Psoas muscle (tissue), 8 donors: ENCODE results near the gene ELMO1. TPM values are rescaled to one million over a fixed set of nuclear protein-coding genes. Genes with fewer than 3 reads are reported as not detected.

ENCODE experiments used
- ATAC-seq, 4 donors: fragments of 200-7000 bp; cut with Tn5 transposase; one replicate each; pipeline ENCODE4 v1.9.1; 2020; ENCODE audit warnings: moderate library complexity in 3 of 4, mild to moderate bottlenecking in 2 of 4
- DNase-seq, 2 donors: peaks; one replicate each; pipeline ENCODE4 v3.0.0-alpha.2; 2020
- H3K27ac ChIP-seq: fragments of 200-600 bp; one replicate; pipeline ENCODE4 v1.8.0; 2022
- H3K27me3 ChIP-seq, 3 donors: fragments of 200-600 bp in 1 of 3; one replicate each; pipeline versions ENCODE4 v1.6.1 to v1.8.0; 2013 to 2022; ENCODE audit warnings: low read length in 2 of 3, mild to moderate bottlenecking in 2 of 3, moderate library complexity in 1 of 3; ENCODE audit not compliant: insufficient read depth in 3 of 3
- H3K36me3 ChIP-seq, 2 donors: fragments of 200-600 bp in 1 of 2; one replicate each; pipeline versions ENCODE4 v1.6.1 to v1.8.0; 2013 to 2022; ENCODE audit warnings: low read depth in 1 of 2, mild to moderate bottlenecking in 1 of 2, moderate library complexity in 1 of 2; ENCODE audit not compliant: insufficient read depth in 1 of 2
- H3K4me1 ChIP-seq: fragments of 200-600 bp; one replicate; pipeline ENCODE4 v1.8.0; 2022
- H3K4me3 ChIP-seq: fragments of 200-600 bp; one replicate; pipeline ENCODE4 v1.8.0; 2022; ENCODE audit warnings: mild to moderate bottlenecking
- H3K9me3 ChIP-seq: fragments of 200-600 bp; one replicate; pipeline ENCODE4 v1.8.0; 2022
- CTCF ChIP-seq: fragments of 200-600 bp; IDR thresholded peaks from one replicate; pipeline ENCODE4 v1.8.0; 2022; ENCODE audit warnings: antibody characterized with exemption
- WGBS, 3 donors: extraction: QIAGEN DNeasy Blood & Tissue Kit; methylation state at CpG; one replicate each; pipeline versions ENCODE4 v1.1.6 to v1.1.7; 2013; 5-methylcytosine and 5-hydroxymethylcytosine counted together
- intact Hi-C, 2 donors: fragments of 100-400 bp; cut with DNase I; formaldehyde crosslinking; loops; one replicate each; pipeline versions ENCODE4 v1.11.0 to v1.14.2; 2022
- long read RNA-seq, 2 donors: library from polyadenylated mRNA; unstranded; transcript quantifications; one replicate each; pipeline ENCODE4 v2.0.0, GENCODE V29; 2021
- polyA plus RNA-seq, 3 donors: library from polyadenylated mRNA; stranded (reverse); fragments of 200-250 nt; gene quantifications; one replicate each; pipeline ENCODE4 v1.2.3, GENCODE V29; 2013
- total RNA-seq, 4 donors: library from RNA; stranded (reverse); fragmentation: NEBNext Ultra II Directional in 2 of 4; extraction: Animal tissue kit (Norgen Biotek cat#: 25700) in 2 of 4; gene quantifications; one replicate each; pipeline versions ENCODE4 v1.2.1 to v1.2.4, GENCODE V29; 2021 to 2023
- donor health status: healthy with polysubstance abuse.
- donor health status: DM: no; HTN: no; CAD: no; lungs with moderate emphysema.
- donor health status: Bipolar disorder and iron deficiency.
- donor health status: healthy.
- donor health status: DM: yes; HTN: yes; CAD: no.
- donor health status: DM: no; HTN: no; CAD: no.
- donor health status: DM: no; HTN: no; CAD: no.
- donor health status: DM: yes; HTN: yes; CAD: no.

ELMO1 gene
- total RNA-seq (1 to 10 TPM; 6.9 to 8.1 (median 7.3) TPM), polyA plus RNA-seq (1 to 10 TPM; 2.8 to 5.6 (median 3.2) TPM)
- long read RNA-seq, donor 1 = 0 reads
- long read RNA-seq, donor 2, full-length matches to known transcripts = 1 of 5 reads
- long read RNA-seq, donor 2, partial matches to known transcripts = 1 of 5 reads
- long read RNA-seq, donor 2, other reads (novel, unspliced or antisense) = 3 of 5 reads

DNA sequence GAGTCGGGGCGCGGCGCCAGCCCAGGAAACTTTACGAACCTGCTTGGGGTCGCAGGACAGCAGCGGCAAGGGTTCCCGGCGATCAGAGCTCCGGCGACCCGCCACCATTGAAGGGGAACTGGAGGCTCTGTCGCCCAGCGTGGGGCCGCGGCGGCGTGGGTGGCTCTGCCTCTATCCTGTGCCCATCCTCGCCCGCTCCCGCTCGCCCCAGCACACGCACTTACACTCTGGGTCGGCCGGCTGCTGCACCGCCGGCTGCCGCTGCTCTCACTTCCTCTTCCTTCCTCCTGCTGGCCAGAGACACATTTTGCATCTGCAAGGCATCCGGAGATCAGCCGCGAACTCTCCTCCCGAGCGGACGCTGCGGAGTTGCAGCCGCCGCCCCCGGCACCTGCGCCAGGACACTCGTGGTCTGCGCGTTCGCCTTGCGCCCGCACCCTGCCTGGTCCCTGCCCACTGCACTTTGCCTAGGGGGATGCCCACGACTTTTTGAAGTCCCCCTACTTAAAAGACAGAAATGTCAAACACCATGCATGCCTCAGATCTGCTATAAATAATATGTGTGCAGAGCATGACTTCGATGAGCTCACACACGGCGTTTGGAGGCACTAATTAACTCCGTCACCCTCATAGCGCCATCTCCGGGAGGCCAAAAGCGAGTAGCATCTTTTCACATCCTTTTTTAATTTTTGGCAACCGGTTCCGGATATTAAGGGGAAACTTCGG, at the start of gene ELMO1:
ELMO1 (minus strand) TSS at position 229 of the 726 bp plus-strand sequence. CDS start 106,174 bp downstream, outside the sequence.
- ATAC-seq (peak; percentile 56 to 79 (median 74)), DNase-seq (peak; percentile 76 to 84)
- H3K27ac ChIP-seq = peak within 1 kb of the TSS; percentile 71
- H3K4me3 ChIP-seq = peak within 1 kb of the TSS; percentile 74
- 0 to 1% (median 1%) methylated on average over 44 to 56 of the region's 56 CpGs for WGBS, 3 donors
- intact Hi-C loops = loop anchor here in 1 of 2 donors (5.0 to 10.0 kb wide), 4 partner anchors 96 to 384 kb away; no protein-coding TSS in a partner anchor
- H3K27me3 ChIP-seq = peaks cover 0 to 20% (median 10%) of the 10 kb centered on the region in 3 donors
- TF ChIP-seq CTCF = peak; percentile 31
- no peaks in the 10 kb centered on the region for H3K9me3 ChIP-seq
- no peaks in the 10 kb centered on the region for H3K36me3 ChIP-seq
- H3K4me1 ChIP-seq = peaks cover 11% of the 10 kb centered on the region

- no peak for ATAC-seq
- no peaks in the 10 kb centered on the region for H3K27me3 ChIP-seq
- TF ChIP-seq CTCF = no peak
- H3K36me3 ChIP-seq = no peaks in the 10 kb centered on the region
- intact Hi-C loops = no loop called here
- H3K4me1 ChIP-seq = no peaks in the 10 kb centered on the region
- no peak overlapping the region for H3K27ac ChIP-seq
- H3K4me3 ChIP-seq = no peak overlapping the region
- DNase-seq = no peak
- WGBS, 3 donors = 83 to 88% (median 86%) methylated on average over 6 of the region's 6 CpGs
- no peaks in the 10 kb centered on the region for H3K9me3 ChIP-seq
These were observed 48.9 kb upstream of the ELMO1 start for GRCh38 chr7:37497576-37497975.

DNA sequence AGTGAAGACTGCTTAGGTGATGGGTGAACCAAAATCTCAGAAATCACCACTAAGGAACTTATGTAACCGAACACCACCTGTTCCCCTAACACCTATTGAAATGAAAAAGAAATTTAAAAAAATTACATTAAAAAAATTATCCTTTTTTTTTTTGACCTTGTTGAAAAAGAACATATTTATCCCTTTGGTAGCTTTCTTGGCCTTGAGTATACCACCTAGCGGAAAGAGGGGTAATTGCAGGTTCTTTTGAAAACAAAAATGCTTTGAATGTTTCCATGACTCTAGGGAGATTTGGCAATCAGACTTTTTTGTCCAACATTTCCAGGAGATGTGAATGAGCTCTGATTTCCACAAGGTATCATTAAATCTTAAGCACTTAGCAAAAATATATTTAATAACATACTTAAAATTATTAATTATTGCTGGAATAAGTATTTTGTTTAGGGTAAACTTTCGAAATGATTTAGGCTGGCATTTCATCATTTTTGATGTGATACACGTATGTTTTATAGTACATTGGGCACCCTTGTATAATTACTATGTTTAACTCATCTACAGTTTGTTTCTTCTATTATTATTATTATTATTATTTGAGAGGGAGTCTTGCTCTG, 47.0 kb upstream of the ELMO1 start:
- intact Hi-C loops = no loop called here
- 68 to 74% (median 72%) methylated on average over 4 of the region's 4 CpGs for WGBS, 3 donors
- Histone ChIP-seq H3K27ac (no peak overlapping the region), H3K27me3 (no peaks in the 10 kb centered on the region), H3K9me3 (no peaks in the 10 kb centered on the region), H3K36me3 (no peaks in the 10 kb centered on the region), H3K4me1 (no peaks in the 10 kb centered on the region), H3K4me3 (no peak overlapping the region)
- DNase-seq (no peak), ATAC-seq (no peak)
- TF ChIP-seq CTCF = peak; percentile 63

DNA sequence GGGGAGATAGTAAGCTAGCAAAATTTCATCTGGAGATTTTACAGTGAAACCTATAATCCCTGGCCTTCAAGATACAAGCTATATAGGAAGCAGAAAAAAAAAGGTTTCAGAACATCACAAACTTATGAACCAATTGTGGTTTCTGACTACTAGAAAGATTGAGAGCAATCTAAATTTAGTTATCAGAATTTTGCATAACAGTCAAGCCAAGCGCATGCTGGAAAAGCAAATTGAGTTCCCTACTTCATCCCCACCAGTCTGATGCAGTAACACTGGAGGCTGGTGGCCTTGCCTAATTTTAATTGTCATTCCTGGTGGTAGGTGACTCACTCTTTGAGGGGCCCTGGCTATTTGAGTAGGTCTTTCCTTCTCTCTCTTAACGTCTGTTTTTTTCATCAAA, 46.3 kb upstream of the ELMO1 start:
- no peaks in the 10 kb centered on the region for H3K27me3 ChIP-seq
- DNase-seq (no peak), ATAC-seq (no peak)
- no peak overlapping the region for H3K4me3 ChIP-seq
- intact Hi-C loops = no loop called here
- no peak overlapping the region for H3K27ac ChIP-seq
- WGBS, 3 donors = 54 to 62% (median 58%) methylated on average over 2 of the region's 2 CpGs
- no peaks in the 10 kb centered on the region for H3K9me3 ChIP-seq
- H3K4me1 ChIP-seq = no peaks in the 10 kb centered on the region
- TF ChIP-seq CTCF = no peak
- H3K36me3 ChIP-seq = no peaks in the 10 kb centered on the region
